ENCODE results near the gene BCL2L1.
"Not testable (repeated sequence)": the region's sequence is repeated elsewhere in the genome, so short reads cannot be mapped to it uniquely, and the experiment has no call there.

Gene BCL2L1

GRCh38 chr20:31673435-31673834, 49.2 kb downstream of the BCL2L1 start:
- Mint-ChIP-seq H3K36me3 (ENCODE audit: low read depth) (peaks cover 18% of the 10 kb centered on the region), H3K9me3 (no peaks in the 10 kb centered on the region), H3K27me3 (ENCODE audit: low read depth) (no peaks in the 10 kb centered on the region), H3K4me3 (no peak overlapping the region), H3K4me1 (peaks cover 58% of the 10 kb centered on the region), H3K27ac (no peak overlapping the region)
- TF ChIP-seq CTCF (IDR thresholded peaks at IDR 0.05; ENCODE audit: unreplicated experiment in 3 of 3): no peak

GRCh38 chr20:31671324-31671723, 51.3 kb downstream of the BCL2L1 start:
- H3K36me3 Mint-ChIP-seq (ENCODE audit: low read depth): peaks cover 20% of the 10 kb centered on the region
- H3K27me3 Mint-ChIP-seq (ENCODE audit: low read depth): no peaks in the 10 kb centered on the region
- peaks cover 39% of the 10 kb centered on the region for H3K4me1 Mint-ChIP-seq
- H3K9me3 Mint-ChIP-seq: no peaks in the 10 kb centered on the region
- no peak for TF ChIP-seq CTCF (IDR thresholded peaks at IDR 0.05; ENCODE audit: unreplicated experiment in 3 of 3)
- H3K4me3 Mint-ChIP-seq: no peak overlapping the region
- H3K27ac Mint-ChIP-seq: no peak overlapping the region

- TF ChIP-seq CTCF (IDR thresholded peaks at IDR 0.05; ENCODE audit: unreplicated experiment in 3 of 3): no peak
- peaks cover 32% of the 10 kb centered on the region for H3K4me1 Mint-ChIP-seq
- H3K36me3 Mint-ChIP-seq (ENCODE audit: low read depth): peaks cover 24% of the 10 kb centered on the region
- peak overlapping the region in 1 of 3 experiments; percentile 32 for H3K27ac Mint-ChIP-seq
- H3K9me3 Mint-ChIP-seq: no peaks in the 10 kb centered on the region
- H3K27me3 Mint-ChIP-seq (ENCODE audit: low read depth): no peaks in the 10 kb centered on the region
- no peak overlapping the region for H3K4me3 Mint-ChIP-seq
These were observed 52.1 kb downstream of the BCL2L1 start for GRCh38 chr20:31670371-31671228.

- no peak for TF ChIP-seq CTCF (IDR thresholded peaks at IDR 0.05; ENCODE audit: unreplicated experiment in 3 of 3)
- H3K4me3 Mint-ChIP-seq: no peak overlapping the region
- peaks cover 25% of the 10 kb centered on the region for H3K4me1 Mint-ChIP-seq
- H3K27me3 Mint-ChIP-seq (ENCODE audit: low read depth): no peaks in the 10 kb centered on the region
- peaks cover 20% of the 10 kb centered on the region for H3K36me3 Mint-ChIP-seq (ENCODE audit: low read depth)
- H3K9me3 Mint-ChIP-seq: no peaks in the 10 kb centered on the region
- H3K27ac Mint-ChIP-seq: peak overlapping the region in 2 of 3 experiments; percentile 5 to 46
These were observed 52.8 kb downstream of the BCL2L1 start for GRCh38 chr20:31669876-31670275.

- H3K4me3 Mint-ChIP-seq; H3K9me3 Mint-ChIP-seq; H3K27ac Mint-ChIP-seq; H3K27me3 Mint-ChIP-seq (ENCODE audit: low read depth): not testable (repeated sequence)
- peaks cover 23% of the 10 kb centered on the region for H3K36me3 Mint-ChIP-seq (ENCODE audit: low read depth)
- peaks cover 18% of the 10 kb centered on the region for H3K4me1 Mint-ChIP-seq
These were observed 53.7 kb downstream of the BCL2L1 start for GRCh38 chr20:31668944-31669343.

- TF ChIP-seq CTCF (IDR thresholded peaks at IDR 0.05; ENCODE audit: unreplicated experiment in 3 of 3): no peak
- H3K9me3 Mint-ChIP-seq: no peaks in the 10 kb centered on the region
- peaks cover 23% of the 10 kb centered on the region for H3K36me3 Mint-ChIP-seq (ENCODE audit: low read depth)
- H3K27me3 Mint-ChIP-seq (ENCODE audit: low read depth): no peaks in the 10 kb centered on the region
- no peak overlapping the region for H3K4me3 Mint-ChIP-seq
- peak overlapping the region in 2 of 3 experiments; percentile 20 to 75 for H3K27ac Mint-ChIP-seq
- peaks cover 19% of the 10 kb centered on the region for H3K4me1 Mint-ChIP-seq
These were observed 55.1 kb downstream of the BCL2L1 start for GRCh38 chr20:31667315-31668285.

Measured in nephron (organoid).